Epithelial cell of esophagus (primary cell): Measurements from ENCODE around the gene USP48.
"Not testable (repeated sequence)": the region's sequence is repeated elsewhere in the genome, so short reads cannot be mapped to it uniquely, and the experiment has no call there.

Experiments used
- DNase-seq: peaks from one replicate; pipeline ENCODE4 v3.0.0; 2010; ENCODE audit warnings: low read depth
- H3K4me3 ChIP-seq: 2 replicates; pipeline ENCODE4 v1.5.1; 2011; ENCODE audit warnings: mild to moderate bottlenecking, low read length, control low read depth
- CTCF ChIP-seq: IDR thresholded peaks from 2 replicates; pipeline ENCODE4 v1.5.1; 2011; ENCODE audit warnings: low read depth, mild to moderate bottlenecking, low read length, control low read depth, inconsistent platforms; ENCODE audit not compliant: insufficient read depth; ENCODE audit errors: missing control alignments

USP48 gene

GRCh38 chr1:21774835-21775549 lies 8.0 kb downstream of the USP48 start:
- no peak for TF ChIP-seq CTCF
- H3K4me3 ChIP-seq: no peak overlapping the region
- no peak for DNase-seq

- TF ChIP-seq CTCF: no peak
- no peak for DNase-seq
- H3K4me3 ChIP-seq: no peak overlapping the region
Observed at GRCh38 chr1:21773585-21773984, 9.4 kb downstream of the USP48 start.

GRCh38 chr1:21771672-21772071 lies 11.3 kb downstream of the USP48 start:
- DNase-seq, H3K4me3 ChIP-seq: not testable (repeated sequence)

- not testable (repeated sequence) for H3K4me3 ChIP-seq, DNase-seq
Observed at GRCh38 chr1:21770602-21771001, 12.3 kb downstream of the USP48 start.

- H3K4me3 ChIP-seq: no peak overlapping the region
- DNase-seq: no peak
- TF ChIP-seq CTCF: no peak
Observed at GRCh38 chr1:21770201-21770600, 12.7 kb downstream of the USP48 start.

- peak; percentile 17 for DNase-seq
- not testable (repeated sequence) for H3K4me3 ChIP-seq
Observed at GRCh38 chr1:21767106-21767505, 15.8 kb downstream of the USP48 start.

GRCh38 chr1:21766210-21766609 lies 16.7 kb downstream of the USP48 start:
- no peak for DNase-seq
- no peak for TF ChIP-seq CTCF
- H3K4me3 ChIP-seq: no peak overlapping the region

GRCh38 chr1:21764615-21765423 lies 18.1 kb downstream of the USP48 start:
- no peak overlapping the region for H3K4me3 ChIP-seq
- peak; percentile 82 for DNase-seq
- no peak for TF ChIP-seq CTCF
